Posterior vena cava (tissue), 2 donors: ENCODE data around the gene LCN6. TPM values are rescaled to one million over a fixed set of nuclear protein-coding genes. Genes with fewer than 3 reads are reported as not detected.
"Not testable (repeated sequence)": the region's sequence is repeated elsewhere in the genome, so short reads cannot be mapped to it uniquely, and the experiment has no call there.

ENCODE experiments used
- DNase-seq: peaks from one replicate; pipeline ENCODE4 v3.0.0-alpha.2; 2020; ENCODE audit warnings: low spot score
- intact Hi-C, 2 donors: fragments of 100-400 bp; cut with DNase I; formaldehyde crosslinking; loops; one replicate each; pipeline versions ENCODE4 v1.14.1 to v1.14.2; 2022 to 2023
- total RNA-seq, 2 donors: library from RNA; stranded (reverse); fragmentation: NEBNext Ultra II Directional; extraction: Animal tissue kit (Norgen Biotek cat#: 25700); gene quantifications; one replicate each; pipeline ENCODE4 v1.2.1, GENCODE V29; 2021
- donor health status: DM: yes; HTN: yes; CAD: no.
- donor health status: DM: yes; HTN: yes; CAD: no.

The LCN6 gene
- total RNA-seq, 2 donors from 2014 or later: 22.8 to 36.9 TPM

DNA sequence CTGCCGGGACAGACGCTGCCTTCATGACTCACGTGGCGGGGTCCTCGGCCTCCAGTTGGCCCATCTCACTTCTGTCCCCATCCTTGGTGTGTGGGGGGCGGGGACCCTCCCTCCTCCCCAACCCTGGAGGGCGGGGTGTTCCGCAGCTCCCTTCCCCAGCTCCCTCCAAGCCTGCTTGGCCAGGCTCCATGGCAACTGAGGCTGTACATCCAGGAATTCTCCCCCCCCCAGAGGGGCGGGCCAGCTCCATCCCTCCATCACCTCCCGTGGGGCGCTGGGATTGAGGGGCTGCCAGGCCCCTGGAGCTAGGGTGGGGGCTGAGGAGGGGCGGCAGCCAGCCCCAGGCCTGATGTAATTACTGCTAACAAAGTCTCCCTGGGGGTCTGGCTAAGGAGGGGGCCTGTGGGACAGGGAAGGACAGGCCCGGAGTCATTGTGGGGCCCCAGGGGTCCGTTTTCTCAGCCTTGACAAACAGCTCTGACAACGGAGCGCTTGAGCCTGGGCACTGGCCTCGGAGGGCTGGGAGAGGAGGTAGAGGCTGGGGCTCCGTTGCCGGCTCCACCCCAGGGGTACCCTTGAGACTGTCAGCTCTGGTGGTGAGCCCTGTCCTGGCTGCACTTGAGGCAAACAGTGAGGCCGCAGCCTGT is 28.0 kb downstream of the LCN6 start:
- intact Hi-C loops: no loop called here
- peak; percentile 87 for DNase-seq

DNA sequence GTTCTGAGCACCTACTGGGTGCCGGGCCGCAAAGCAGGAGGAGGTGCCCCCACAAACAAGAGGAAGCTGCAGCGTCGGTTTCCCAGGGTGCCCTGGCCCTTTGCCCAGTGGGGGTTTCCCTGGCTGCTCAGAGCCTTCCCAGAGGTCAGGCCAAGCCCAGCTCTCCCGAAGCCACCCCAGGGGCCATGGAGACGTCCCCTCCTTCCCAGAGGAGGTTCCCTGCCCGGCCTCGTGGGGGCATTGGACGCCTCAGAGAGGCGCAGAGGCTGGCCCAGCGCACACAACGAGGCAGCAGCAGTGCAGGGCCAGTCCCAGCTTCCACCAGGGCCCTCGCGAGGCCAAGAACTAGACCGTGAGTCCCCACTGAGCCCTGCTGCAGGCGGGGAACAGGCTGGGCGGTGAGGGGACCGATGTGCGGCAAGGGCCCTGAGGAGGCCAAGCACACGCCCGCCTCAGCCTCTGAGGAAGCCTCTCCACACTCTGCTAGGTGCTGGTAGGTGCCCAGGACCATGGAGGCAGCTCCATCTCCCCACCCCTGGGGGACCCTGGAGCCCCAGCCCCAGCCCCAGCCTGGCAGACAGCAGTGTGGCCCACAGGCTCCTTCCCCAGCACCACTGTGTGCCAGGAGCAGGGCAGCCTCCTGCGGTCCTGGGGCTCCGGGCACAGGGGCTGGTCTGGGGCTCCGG is 29.0 kb downstream of the LCN6 start:
- intact Hi-C loops: no loop called here

DNA sequence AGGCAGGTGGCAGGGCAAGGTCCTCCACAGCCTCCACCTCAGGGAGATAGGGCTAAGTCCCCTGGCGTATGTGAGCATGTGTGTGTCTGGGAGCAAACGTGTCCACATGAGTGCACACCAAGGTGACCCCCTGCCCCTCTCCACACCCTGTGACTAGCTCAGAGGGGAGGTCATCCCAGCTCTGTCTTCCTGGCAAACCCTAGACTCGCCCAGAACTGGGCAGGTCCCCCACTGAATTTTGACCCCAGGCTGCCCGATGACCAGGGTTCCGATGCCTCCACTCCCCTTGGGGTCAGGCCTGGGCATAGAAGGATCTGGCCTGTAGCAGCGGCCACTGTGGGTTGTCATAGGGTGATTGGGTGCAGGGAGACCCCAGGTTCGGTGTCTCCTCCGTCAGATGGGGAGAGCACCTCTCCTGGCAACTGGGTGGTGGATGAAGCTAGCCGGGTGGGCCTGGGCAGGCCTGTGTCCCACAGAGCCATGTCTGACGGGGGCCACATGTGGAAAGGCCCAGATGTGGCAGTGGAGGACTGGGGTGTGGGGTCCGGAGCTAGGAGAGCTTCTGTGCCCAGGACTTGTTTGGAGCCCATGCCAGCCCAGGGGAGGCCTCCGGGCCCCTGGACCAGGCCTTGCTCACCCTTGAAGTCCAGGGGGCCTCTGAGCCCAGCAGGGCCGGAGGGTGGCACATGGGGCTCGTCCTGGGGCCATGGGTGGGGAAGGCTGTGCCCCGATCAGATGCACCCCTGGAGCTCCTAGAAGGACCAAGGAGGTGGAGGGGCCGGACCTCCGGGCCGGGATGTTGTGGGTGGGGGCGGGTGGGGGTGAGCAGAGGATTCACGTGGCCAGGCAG is 29.8 kb downstream of the LCN6 start:
- intact Hi-C loops: no loop called here
- DNase-seq: peak; percentile 73

More for the DNA sequence above, 29.0 kb downstream of the LCN6 start:
- peak; percentile 84 for DNase-seq

DNA sequence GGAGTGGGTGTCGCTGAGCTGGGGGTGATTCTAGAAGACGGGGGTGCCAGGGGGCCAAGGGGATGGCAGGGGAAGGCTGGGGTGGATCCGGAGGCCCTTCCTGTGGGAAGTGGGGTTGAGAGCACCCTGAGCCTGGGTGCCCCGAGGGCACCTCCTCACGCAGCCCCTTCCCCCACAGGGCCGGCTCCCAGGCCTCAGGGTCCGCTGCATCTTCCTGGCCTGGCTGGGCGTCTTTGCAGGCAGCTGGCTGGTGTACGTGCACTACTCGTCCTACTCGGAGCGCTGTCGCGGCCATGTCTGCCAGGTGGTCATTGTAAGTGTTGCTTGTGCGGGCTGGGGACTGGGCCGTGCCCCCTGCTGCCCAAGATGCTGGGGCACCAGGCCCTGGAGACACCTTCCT is 30.9 kb downstream of the LCN6 start:
- peak; percentile 74 for DNase-seq
- intact Hi-C loops: no loop called here

- DNase-seq: no peak
- intact Hi-C loops: no loop called here
These were observed 33.4 kb downstream of the LCN6 start for GRCh38 chr9:136714893-136715274.

DNA sequence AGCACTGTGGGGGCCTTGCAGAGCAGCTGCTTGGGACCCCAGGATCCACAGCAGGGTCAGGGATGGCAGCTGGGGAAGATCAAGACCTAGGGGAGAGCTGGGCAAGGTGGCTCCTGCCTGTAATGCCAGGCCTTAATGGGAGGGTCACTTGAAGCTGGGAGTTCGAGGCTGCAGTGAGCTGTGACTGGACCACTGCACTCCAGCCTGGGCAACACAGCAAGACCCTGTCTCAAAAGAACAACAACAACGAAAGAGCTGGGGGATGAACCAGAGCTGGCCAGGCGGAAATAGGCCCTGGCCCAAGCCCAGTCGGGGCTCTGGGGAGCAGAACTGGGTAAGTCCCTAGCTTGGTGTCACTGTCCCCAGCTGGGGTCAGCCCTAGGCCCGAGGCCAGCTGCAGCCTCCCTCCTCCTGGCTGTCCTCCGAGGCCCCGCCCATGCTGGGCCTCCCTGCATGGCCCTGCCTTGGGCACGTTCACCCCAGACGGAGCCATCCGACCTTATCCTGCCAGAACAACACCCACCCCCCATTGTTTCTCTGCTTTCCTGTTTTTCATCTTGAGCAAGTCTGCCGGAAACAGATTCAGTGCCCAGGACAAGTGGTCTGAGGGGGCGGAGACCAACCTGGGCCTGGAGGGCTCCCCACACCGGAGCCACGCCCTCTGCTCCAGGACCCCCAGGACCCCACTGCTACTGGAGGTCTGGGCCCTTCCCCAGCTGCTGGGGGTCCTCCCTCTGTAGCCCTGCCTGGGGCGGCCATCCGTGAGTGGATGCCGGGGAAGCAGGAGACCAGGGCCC is 34.0 kb downstream of the LCN6 start:
- intact Hi-C loops: no loop called here
- DNase-seq: no peak

- DNase-seq: no peak
- intact Hi-C loops: no loop called here
These were observed 34.8 kb downstream of the LCN6 start for GRCh38 chr9:136713550-136713949.

DNA sequence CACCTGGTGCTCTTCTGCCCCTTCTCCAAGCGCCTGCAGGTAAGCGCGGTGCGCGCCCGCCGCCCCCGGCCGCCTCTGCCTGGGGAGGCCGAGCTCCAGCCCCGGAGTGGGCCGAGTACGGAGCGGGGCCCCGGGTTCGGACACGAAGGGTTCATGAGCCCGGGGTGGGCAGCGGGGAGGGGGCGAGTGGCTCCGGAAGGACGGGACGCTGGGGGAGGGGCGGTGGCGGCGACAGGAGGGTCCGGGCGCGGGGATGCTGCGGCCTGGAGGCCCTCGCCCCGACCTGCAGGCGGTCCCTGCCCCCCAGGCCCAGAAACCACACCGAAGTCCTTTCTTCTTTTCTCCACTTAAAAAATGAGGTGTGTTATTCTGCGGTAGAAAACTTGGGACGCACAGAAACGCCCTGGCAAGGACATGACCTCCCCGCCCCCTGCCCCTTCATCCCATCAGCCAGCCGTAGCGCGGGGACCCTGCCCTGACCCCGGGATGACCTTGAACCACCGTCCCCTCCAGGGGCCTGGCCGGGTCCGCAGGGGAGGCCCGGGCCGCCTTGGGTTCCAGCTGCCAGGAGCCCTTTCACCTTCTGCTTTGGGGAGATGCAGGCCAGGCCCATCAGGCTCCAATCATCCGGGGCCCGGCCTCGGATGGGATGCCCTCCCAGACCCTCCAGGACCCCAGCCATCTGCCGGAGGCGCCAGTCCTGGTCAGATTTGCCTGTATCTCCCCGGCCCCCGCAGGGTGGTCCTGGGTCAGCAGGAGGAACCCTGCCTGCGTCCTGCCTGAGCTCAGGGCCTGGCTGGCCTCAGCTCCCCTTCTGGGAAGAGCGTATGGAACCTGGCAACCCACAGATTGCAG is 35.4 kb downstream of the LCN6 start:
- intact Hi-C loops: no loop called here
- no peak for DNase-seq

DNA sequence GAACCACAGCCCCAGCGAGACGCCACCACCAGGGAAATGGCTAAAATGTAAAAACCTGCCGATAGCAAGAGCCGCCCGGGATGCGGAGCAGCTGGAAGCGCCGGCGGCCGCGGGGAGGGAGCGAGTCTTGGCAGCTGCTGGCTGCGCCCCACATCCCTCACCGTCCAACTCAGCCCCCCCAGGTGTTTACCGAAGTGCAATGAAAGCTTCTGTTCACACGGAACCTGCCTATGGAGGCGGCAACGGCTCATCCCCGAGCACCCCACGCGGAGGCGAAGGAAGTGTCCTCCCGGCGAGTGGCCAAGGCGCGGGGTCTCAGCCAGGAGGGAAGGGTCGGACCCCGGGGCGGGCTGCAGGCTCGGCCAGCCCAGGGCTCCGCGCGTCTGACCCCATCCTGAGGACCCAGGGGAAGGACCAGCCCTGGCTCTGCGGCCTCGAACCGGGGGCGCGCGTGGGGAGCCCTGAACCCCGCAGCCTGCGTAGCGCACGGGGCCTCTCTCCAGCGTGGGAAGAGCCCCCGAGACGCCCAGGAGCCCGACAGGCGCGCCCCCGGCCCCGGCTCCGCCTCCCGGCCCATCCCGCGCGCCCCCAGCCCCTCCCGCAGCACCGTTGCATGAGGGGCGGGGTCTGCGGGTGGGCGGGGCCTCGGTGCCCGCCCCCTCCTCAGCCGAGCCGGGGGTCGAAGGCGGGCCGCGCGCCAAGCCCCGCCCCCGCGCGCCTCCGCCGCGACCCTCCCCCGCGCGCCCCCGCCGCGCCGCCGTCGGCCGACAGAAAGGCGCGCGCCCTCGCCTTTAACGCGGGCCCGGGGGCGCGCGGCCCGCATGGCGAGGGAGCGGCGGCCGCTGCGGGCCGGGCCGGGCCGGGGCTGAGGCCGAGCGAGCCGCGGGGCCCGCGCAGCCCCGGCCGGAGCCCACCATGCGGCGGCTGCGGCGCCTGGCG is 36.3 kb downstream of the LCN6 start, which contains the start of gene DIPK1B:
TSS of gene DIPK1B (plus strand) at position 822 of the 939 bp plus-strand sequence. CDS start at position 916, 94 bp downstream.
- DNase-seq: no peak

GRCh38 chr9:136711219-136711648 is 37.1 kb downstream of the LCN6 start:
- intact Hi-C loops, DNase-seq: not testable (repeated sequence)

More for the DNA sequence above, 36.3 kb downstream of the LCN6 start, which contains the start of gene DIPK1B:
- intact Hi-C loops: no loop called here

GRCh38 chr9:136710543-136710942 is 37.8 kb downstream of the LCN6 start:
- no peak for DNase-seq
- intact Hi-C loops: no loop called here

DNA sequence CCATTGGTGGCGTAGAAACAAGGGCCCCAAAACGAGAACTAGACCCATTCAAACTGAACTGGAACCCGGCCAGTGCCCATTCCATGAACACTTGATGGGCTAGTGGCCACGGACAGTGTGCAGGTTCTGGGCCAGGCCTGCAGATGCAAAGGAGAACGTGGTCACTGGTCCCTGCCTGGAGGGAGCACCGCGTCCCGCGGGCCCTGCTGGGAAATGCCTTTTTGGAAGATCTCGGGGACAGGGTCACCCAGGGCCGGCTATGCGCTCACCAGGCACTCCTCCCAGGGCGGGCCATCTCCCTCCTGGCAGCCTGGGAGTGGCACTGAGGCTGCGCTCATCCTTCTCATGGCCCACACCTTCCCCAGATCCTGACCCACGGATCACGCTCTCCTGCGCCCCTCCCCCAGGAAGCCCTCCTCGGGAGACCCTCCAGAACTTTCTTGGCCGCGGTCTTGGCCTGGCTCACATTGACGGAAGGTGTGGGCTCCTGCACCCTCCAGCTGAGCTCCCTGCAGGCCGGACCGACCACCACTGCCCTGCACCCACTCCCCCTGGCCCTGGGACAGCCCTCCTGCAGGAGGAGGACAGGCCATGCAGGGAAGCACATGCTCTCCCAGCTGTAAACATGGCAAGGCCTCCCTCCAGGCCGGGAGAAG is 38.7 kb downstream of the LCN6 start:
- intact Hi-C loops: no loop called here
- no peak for DNase-seq

GRCh38 chr9:136707849-136708517 is 40.3 kb downstream of the LCN6 start:
- DNase-seq: no peak
- intact Hi-C loops: no loop called here

GRCh38 chr9:136707011-136707410 is 41.3 kb downstream of the LCN6 start:
- intact Hi-C loops: no loop called here
- no peak for DNase-seq

GRCh38 chr9:136705564-136705963 is 42.8 kb downstream of the LCN6 start:
- intact Hi-C loops: no loop called here
- DNase-seq: no peak

- intact Hi-C loops, DNase-seq: not testable (repeated sequence)
These were observed 43.6 kb downstream of the LCN6 start for GRCh38 chr9:136704741-136705140.
